Activated effector memory CD4-positive, alpha-beta T cell treated with anti-CD3 and anti-CD28 coated beads, Interleukin-2, amount 50 U/mL, for 16 hours (primary cell): ENCODE data around the gene ACLY.

Experiments
- DNase-seq: peaks from one replicate; pipeline ENCODE4 v3.0.0-alpha.2; 2020

The ACLY gene

DNA sequence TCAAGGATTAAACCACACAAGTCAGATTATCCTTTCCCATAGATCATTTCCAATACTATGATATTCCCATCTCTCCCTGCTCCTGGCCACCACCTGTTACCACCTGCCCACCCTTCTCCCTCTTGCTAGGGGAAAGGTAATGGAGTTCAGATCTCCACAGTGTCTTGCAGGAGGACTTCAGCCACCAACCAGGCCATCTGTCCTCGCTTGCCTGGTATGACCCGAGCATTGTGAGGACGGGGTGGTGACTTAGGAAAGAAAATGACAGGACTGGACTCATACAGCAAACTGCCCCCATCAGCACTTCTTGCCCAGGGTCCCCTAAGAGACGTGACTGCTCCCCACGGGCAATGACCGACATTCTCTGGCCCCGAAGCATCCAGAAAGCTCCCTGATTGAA, 95.2 kb downstream of the ACLY start:
- DNase-seq: no peak

DNA sequence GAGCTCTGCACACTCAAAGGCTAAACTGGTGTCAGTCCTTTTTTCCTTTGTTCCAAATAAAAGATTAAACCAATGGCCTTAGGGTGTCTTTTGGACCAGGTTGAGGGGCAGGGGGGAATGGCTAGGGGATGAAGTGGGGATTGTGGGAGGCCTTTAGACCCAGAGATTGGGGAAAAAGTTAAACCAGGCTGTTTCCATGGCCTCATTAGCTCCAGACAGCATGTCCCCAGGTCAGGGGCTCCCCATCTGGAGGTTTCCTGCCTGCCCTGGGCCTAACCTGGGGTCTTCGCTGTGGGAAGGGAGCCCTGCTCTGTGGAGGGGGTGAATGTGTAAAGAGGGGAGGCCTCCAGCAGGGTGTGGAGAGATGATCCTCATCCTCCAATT, 95.6 kb downstream of the ACLY start:
- DNase-seq: no peak

DNA sequence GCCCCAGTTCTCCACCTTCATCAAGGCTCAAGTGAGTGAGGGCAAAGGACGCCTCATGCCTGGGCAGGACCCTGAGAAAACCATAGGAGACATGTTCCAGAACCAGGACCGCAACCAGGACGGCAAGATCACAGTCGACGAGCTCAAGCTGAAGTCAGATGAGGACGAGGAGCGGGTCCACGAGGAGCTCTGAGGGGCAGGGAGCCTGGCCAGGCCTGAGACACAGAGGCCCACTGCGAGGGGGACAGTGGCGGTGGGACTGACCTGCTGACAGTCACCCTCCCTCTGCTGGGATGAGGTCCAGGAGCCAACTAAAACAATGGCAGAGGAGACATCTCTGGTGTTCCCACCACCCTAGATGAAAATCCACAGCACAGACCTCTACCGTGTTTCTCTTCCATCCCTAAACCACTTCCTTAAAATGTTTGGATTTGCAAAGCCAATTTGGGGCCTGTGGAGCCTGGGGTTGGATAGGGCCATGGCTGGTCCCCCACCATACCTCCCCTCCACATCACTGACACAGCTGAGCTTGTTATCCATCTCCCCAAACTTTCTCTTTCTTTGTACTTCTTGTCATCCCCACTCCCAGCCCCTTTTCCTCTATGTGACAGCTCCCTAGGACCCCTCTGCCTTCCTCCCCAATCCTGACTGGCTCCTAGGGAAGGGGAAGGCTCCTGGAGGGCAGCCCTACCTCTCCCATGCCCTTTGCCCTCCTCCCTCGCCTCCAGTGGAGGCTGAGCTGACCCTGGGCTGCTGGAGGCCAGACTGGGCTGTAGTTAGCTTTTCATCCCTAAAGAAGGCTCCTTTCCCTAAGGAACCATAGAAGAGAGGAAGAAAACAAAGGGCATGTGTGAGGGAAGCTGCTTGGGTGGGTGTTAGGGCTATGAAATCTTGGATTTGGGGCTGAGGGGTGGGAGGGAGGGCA, 96.3 kb downstream of the ACLY start:
- DNase-seq: no peak

DNA sequence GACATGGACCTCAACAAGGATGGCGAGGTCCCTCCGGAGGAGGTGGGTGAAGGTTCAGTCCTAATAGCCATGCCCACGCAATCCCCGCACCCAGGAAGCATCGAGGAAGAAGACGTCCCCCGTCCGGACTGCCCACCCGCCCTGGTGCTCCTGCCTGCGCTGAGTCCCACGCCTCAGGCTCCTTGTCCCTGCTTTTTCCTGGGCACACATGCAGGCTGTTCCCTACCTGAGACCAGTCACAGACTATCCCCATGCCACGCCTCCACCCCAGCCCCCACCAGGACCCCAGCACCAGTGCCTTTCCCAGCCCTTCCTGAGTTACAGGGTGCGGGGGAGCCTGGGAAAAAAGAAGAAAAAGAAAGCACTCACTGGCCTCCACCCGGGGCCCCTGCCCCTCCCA, 97.0 kb downstream of the ACLY start:
- DNase-seq: no peak

DNA sequence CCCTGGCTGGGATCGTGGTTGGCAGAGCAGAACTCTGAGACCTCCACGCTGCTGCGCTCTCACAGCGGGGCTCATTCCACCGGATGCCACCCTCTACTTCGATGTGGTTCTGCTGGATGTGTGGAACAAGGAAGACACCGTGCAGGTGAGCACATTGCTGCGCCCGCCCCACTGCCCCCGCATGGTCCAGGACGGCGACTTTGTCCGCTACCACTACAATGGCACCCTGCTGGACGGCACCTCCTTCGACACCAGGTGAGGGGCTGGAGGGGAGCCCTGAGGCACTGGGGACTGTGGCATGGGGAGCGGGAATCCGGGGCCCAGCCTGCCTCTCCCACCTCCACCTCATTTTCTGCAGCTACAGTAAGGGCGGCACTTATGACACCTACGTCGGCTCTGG, 100.7 kb downstream of the ACLY start:
- no peak for DNase-seq
